Fibroblast of pulmonary artery (primary cell): Measurements from ENCODE around the gene FBXO30.

ENCODE experiments used
- DNase-seq: peaks from one replicate; pipeline ENCODE4 v3.0.0-alpha.2; 2010; ENCODE audit warnings: low read depth
- H3K4me3 ChIP-seq: replicated peaks from 2 replicates; pipeline ENCODE4 v1.5.1; 2011; ENCODE audit warnings: low read depth, mild to moderate bottlenecking, control low read depth, low read length, moderate library complexity
- CTCF ChIP-seq: IDR thresholded peaks from 2 replicates; pipeline ENCODE4 v1.5.1; 2011; ENCODE audit warnings: mild to moderate bottlenecking, control low read depth, low read length, inconsistent platforms; ENCODE audit errors: missing control alignments

Gene FBXO30

GRCh38 chr6:145745861-145746260, 68.7 kb downstream of the FBXO30 start:
- TF ChIP-seq CTCF: no peak
- no peak for DNase-seq
- H3K4me3 ChIP-seq: no peak overlapping the region

DNA sequence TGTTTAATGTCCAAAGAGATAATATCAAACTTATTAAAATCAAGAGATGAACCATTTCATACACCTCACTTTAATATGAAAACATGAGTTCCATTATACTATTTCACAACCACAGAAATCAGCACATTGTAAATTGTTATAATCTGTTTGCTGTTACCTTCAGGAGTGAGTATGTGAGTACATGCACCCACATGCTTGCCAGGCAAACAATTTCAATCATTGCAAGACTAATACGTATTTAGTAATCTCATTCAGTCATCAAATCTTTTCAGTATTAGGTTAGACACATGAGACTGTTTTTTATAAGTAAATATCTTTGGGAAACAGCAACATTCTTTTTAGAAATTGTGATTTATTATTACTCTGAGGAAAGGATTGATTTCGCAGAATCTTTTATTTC, 70.0 kb downstream of the FBXO30 start:
- H3K4me3 ChIP-seq: no peak overlapping the region
- TF ChIP-seq CTCF: no peak
- DNase-seq: no peak
